ENCODE measurements around the gene MYO3B. TPM values are rescaled to one million over a fixed set of nuclear protein-coding genes. Genes with fewer than 3 reads are reported as not detected.

MYO3B gene
- total RNA-seq, 4 donors from 2014 or later = 6.0 to 7.4 (median 7.2) TPM

GRCh38 chr2:170221317-170222288, 43.7 kb downstream of the MYO3B start:
- Histone ChIP-seq H3K36me3 (no peaks in the 10 kb centered on the region), H3K27me3 (no peaks in the 10 kb centered on the region), H3K27ac (no peak overlapping the region), H3K4me3 (replicated peaks in 1 of 3) (no peak overlapping the region), H3K4me1 (no peaks in the 10 kb centered on the region), H3K9me3 (no peaks in the 10 kb centered on the region)
- TF ChIP-seq POLR2A (IDR thresholded peaks at IDR 0.05) = no peak
- TF ChIP-seq, protein P1, sequence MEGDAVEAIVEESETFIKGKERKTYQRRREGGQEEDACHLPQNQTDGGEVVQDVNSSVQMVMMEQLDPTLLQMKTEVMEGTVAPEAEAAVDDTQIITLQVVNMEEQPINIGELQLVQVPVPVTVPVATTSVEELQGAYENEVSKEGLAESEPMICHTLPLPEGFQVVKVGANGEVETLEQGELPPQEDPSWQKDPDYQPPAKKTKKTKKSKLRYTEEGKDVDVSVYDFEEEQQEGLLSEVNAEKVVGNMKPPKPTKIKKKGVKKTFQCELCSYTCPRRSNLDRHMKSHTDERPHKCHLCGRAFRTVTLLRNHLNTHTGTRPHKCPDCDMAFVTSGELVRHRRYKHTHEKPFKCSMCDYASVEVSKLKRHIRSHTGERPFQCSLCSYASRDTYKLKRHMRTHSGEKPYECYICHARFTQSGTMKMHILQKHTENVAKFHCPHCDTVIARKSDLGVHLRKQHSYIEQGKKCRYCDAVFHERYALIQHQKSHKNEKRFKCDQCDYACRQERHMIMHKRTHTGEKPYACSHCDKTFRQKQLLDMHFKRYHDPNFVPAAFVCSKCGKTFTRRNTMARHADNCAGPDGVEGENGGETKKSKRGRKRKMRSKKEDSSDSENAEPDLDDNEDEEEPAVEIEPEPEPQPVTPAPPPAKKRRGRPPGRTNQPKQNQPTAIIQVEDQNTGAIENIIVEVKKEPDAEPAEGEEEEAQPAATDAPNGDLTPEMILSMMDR (IDR thresholded peaks at IDR 0.05) = no peak
- intact Hi-C loops (cut with DNase I) = no loop called here
- 57 to 58% methylated on average over 6 of the region's 6 CpGs for WGBS, 2 donors
- DNase-seq = no peak

DNA sequence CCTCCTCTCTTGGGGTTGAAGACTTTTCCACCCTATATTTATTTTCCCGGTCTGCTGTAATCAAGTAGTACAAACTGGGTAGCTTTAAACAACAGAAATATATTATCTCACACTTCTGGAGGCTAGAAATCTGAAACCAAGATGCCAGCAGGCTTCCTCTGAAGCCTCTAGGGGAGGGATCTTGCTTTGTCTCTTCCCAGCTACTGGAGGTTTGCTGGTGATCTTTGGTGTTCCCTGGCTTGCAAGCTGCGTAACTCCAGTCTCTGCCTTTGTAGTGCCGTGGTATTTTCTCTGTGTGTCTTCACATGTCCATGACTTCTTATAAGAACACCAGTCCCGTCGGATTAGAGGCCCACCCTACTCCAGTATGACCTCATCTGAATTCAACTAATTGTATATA, 44.4 kb downstream of the MYO3B start:
- no peaks in the 10 kb centered on the region for H3K4me1 ChIP-seq
- intact Hi-C loops (cut with DNase I) = no loop called here
- H3K9me3 ChIP-seq = no peaks in the 10 kb centered on the region
- DNase-seq = no peak
- no peaks in the 10 kb centered on the region for H3K36me3 ChIP-seq
- no peak overlapping the region for H3K4me3 ChIP-seq (replicated peaks in 1 of 3)
- 71 to 76% methylated on average over 5 of the region's 5 CpGs for WGBS, 2 donors
- no peaks in the 10 kb centered on the region for H3K27me3 ChIP-seq
- TF ChIP-seq, protein P1 (IDR thresholded peaks at IDR 0.05) = no peak
- no peak for TF ChIP-seq POLR2A (IDR thresholded peaks at IDR 0.05)
- H3K27ac ChIP-seq = no peak overlapping the region

- TF ChIP-seq POLR2A (IDR thresholded peaks at IDR 0.05) = no peak
- TF ChIP-seq, protein P1 (IDR thresholded peaks at IDR 0.05) = no peak
- Histone ChIP-seq H3K4me3 (replicated peaks in 1 of 3) (no peak overlapping the region), H3K36me3 (no peaks in the 10 kb centered on the region), H3K27ac (no peak overlapping the region), H3K27me3 (no peaks in the 10 kb centered on the region), H3K4me1 (no peaks in the 10 kb centered on the region), H3K9me3 (no peaks in the 10 kb centered on the region)
- 74 to 78% methylated on average over 2 of the region's 2 CpGs for WGBS, 2 donors
- intact Hi-C loops (cut with DNase I) = no loop called here
- DNase-seq = no peak
Observed at GRCh38 chr2:170222842-170223241, 44.9 kb downstream of the MYO3B start.

DNA sequence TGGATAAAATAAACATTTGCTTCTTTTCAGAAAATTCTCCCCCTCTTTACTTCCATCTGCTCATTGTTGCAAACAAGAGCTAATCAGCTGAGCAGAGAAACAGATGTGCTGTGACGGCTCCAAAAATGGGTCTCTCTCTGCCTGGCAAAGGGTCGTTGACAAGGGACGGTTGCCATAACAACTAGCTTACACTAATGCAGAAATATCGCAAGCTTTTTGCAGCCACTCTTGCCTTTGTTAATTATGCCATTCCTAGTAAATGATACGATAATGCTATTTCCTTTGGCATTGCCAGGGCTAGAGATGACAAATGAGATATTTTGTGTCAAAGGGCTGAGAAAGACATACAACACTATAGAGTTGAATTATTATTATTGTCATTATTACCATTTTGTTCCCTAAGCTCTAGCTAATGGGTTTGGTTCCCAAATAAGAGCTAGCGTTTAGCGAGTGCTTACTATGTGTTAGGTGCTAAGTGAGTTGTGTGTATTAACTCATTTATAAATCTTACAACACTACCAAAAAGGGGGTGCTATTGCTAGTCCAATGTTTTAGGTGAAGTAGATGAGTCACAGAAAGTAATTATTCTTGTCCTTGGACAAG, 46.8 kb downstream of the MYO3B start:
- TF ChIP-seq, protein P1 (IDR thresholded peaks at IDR 0.05) = no peak
- TF ChIP-seq POLR2A (IDR thresholded peaks at IDR 0.05) = no peak
- Histone ChIP-seq H3K27ac (no peak overlapping the region), H3K27me3 (no peaks in the 10 kb centered on the region), H3K4me1 (peaks cover 0 to 5% of the 10 kb centered on the region in 2 donors), H3K4me3 (replicated peaks in 1 of 3) (no peak overlapping the region), H3K9me3 (no peaks in the 10 kb centered on the region), H3K36me3 (no peaks in the 10 kb centered on the region)
- DNase-seq = no peak
- WGBS, 2 donors = 65 to 70% methylated on average over 7 of the region's 7 CpGs
- intact Hi-C loops (cut with DNase I) = loop anchor here (5.0 kb wide), 1 partner anchor 127 kb away; no protein-coding TSS in a partner anchor

GRCh38 chr2:170226216-170226615, 48.3 kb downstream of the MYO3B start:
- intact Hi-C loops (cut with DNase I) = loop anchor here (5.0 kb wide), 1 partner anchor 129 kb away; no protein-coding TSS in a partner anchor

More at GRCh38 chr2:170226216-170226615, 48.3 kb downstream of the MYO3B start:
- no peaks in the 10 kb centered on the region for H3K27me3 ChIP-seq
- H3K4me1 ChIP-seq = peaks cover 0 to 5% of the 10 kb centered on the region in 2 donors
- DNase-seq = no peak
- H3K36me3 ChIP-seq = no peaks in the 10 kb centered on the region
- 85 to 93% methylated on average over 4 of the region's 4 CpGs for WGBS, 2 donors
- H3K4me3 ChIP-seq (replicated peaks in 1 of 3) = no peak overlapping the region
- no peak overlapping the region for H3K27ac ChIP-seq
- no peak for TF ChIP-seq POLR2A (IDR thresholded peaks at IDR 0.05)
- TF ChIP-seq, protein P1 (IDR thresholded peaks at IDR 0.05) = no peak
- no peaks in the 10 kb centered on the region for H3K9me3 ChIP-seq
